Fibroblast of peridontal ligament (primary cell): ENCODE results near the gene CASP3.
"Not testable (repeated sequence)": the region's sequence is repeated elsewhere in the genome, so short reads cannot be mapped to it uniquely, and the experiment has no call there.

ENCODE experiments used
- DNase-seq: peaks from one replicate; pipeline ENCODE4 v3.0.0-alpha.2; 2010; ENCODE audit errors: extremely low read depth

CASP3 gene

DNA sequence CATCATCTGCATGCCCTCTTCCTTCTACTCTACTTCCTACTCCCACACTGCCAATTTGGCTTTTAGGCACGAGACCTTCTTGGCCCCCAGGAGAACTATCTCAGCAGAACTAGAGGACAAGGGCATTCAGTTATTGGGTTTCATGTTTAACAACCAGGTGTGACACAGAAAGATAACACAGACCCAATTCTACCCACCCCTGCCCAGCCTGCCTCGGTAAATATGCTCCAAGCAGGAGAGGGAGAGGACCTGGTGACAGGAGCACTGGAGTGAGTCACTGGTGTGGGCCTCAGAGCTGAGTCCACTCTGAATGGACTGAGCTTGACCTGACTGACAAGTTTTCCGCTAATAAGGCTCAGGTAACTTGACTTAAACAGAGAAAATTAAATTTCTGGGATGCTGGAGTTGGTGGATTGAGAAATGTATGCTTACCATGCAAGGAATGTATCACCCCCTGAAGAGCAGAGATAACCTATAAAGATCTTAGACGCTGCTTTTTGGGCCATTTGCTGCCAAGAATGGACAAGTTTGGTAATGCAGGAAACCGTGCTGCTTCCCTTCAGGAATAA is 52.5 kb downstream of the CASP3 start:
- DNase-seq = no peak

DNA sequence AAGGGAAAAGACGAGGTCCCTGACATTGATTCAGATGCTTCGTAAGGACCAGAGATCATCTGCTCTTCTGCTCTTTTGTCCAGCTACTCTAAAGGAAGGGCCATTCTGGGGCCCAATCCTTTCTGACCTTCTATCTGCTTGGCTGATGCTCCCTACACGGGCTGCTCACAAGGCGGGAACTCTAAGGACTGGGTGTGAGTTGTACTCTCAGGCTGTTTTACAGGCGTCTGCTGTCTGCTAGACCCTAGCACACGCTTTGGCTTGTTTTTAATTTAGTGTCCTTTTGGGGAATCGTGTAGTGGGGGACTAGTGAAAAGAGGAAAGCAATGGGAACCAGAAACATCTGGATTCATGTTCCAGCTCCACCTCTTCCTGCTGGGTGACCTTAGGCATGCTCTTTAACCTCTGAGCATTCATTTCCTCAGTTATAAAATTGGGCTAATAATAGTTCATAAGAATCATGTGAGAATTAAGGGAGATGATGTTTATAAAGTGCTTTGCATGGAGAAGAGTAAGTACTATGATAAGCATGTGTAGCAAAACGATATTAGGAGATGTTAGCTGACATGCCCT is 53.1 kb downstream of the CASP3 start:
- DNase-seq = no peak

DNA sequence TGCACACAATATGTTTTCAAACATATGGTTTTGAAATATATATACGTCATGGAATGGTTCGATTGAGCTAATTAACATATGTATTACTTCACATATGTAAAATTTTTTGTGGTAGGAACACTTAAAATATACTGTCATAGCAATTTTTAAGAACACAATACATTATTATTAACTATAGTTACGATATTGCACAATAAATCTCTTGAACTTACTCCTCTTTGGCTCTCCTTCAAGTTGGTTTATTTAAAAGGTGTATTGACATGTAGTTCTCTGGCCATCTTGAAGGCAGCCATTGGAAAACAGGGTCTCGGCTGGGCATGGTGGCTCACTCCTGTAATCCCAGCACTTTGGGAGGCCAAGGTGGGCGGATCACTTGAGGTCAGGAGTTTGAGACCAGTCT is 53.8 kb downstream of the CASP3 start:
- DNase-seq = no peak

DNA sequence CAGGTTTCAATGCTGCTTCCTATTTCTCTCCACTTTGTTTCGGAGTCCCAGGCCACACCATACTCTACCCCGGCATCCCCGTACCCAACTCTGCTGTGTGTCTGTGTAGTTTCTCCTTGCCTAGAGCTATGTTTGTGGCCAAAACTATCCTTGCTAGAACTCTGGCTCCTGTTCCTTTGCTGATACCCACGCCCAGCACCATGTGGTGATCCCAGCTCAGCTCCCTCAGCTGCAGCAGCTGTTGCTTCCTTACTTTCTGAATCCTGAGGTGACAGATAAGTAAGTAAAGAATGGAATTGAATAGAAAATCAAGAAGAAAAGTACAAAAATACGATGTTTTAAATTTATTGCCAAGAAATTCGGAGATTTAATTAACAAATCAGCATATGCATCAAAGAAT is 55.8 kb downstream of the CASP3 start:
- DNase-seq = no peak

DNA sequence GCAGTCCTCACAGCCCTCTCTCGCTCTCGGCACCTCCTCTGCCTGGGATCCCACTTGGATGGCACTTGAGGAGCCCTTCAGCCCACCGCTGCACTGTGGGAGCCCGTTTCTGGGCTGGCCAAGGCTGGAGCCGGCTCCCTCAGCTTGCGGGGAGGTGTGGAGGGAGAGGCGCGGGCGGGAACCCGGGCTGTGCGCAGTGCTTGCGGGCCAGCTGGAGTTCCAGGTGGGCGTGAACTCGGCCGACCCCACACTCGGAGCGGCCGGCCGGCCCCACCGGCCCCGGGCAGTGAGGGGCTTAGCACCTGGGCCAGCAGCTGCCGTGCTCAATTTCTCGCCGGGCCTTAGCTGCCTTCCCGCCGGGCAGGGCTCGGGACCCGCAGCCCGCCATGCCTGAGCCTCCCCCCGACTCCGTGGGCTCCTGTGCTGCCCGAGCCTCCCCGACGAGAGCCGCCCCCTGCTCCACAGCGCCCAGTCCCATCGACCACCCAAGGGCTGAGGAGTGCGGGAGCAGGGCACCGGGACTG is 57.4 kb downstream of the CASP3 start:
- DNase-seq = not testable (repeated sequence)

DNA sequence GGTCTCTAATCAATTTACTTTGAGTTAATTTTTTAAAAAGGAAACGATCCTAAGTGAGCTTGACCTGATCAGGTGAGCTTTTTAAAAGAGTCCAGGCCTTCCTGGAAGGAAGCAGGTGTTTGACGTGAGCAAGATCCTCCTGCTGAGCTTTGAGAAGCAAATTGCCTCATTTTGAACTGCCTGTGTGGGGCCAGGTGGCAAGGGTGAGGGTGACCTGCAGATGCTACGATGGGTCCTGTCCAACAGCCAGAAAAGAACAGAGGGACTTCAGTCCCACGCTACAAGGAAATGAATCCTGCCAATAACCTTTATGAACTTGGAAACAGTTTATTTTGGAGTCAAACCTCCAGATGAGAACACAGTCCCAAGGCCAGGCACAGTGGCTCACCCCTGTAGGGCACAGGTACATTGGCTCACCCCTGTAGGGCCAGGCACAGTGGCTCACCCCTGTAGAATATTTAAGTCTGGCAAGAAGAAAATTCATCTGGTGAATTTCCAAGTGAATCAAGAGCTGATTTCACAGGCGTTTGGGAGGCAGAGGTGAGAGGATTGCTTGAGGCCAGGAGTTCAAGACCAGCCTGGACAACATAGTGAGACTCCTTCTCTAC is 58.1 kb downstream of the CASP3 start:
- DNase-seq = no peak

GRCh38 chr4:184590196-184590595 is 59.1 kb downstream of the CASP3 start:
- no peak for DNase-seq

- DNase-seq = peak; percentile 70
These were observed 60.4 kb downstream of the CASP3 start for GRCh38 chr4:184588893-184589292.

DNA sequence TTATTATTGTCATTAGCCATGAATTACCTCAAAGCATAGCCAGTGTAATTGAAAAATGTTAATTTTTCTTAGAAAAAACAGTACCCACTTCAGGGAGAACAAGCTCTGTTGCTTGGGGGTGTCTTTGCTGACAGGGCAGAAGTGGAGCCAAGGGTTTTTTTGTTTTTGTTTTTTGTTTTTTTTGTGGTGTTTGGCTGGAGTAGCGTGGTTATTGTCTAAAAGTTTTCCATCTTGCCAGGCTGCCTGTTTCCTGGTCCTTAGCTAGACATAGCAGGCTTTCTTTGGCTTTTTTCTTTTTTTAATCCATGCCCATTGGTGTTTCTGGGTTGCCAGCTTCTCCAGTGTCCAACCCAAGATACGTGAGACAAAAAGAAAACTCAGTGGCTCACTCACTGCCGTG is 61.5 kb downstream of the CASP3 start:
- DNase-seq = no peak

- no peak for DNase-seq
These were observed 62.0 kb downstream of the CASP3 start for GRCh38 chr4:184587221-184587620.

DNA sequence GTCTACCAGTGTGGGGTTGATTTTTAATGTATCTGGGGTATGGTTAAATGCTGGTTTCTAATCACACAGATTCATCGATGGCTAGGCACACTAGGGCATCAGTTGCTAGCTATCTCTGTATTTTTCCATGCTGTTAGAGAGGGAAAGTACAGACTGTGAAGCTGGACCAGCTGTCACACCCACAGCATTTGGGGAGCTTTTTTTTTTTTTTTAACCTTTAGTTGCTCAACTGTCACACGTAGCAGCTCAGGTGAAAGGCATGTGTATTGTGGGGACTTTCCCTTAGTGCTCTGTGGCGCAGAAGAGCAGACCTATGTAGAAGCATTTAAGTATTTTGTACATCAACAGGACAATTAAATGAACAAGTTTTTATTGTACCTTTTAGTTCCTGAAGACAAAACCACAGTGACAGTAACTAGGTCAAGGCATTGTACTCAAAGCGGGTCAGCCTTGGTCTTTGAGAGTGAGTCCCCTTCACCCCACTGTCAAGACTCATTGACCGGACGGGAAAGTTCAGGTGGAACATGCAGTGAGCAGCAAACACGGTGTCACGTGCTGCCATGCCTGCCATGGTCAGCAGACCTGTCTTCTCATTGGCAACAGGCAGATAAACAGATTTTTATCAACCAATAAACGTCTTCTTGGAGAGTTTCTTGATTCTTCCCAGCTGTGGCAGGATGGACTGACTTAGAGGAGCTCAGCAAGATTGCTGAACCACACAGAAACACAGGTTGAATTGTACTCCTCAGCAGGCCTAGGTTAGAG is 65.3 kb downstream of the CASP3 start:
- no peak for DNase-seq
